ENCODE data around the gene INAVA.

DNA sequence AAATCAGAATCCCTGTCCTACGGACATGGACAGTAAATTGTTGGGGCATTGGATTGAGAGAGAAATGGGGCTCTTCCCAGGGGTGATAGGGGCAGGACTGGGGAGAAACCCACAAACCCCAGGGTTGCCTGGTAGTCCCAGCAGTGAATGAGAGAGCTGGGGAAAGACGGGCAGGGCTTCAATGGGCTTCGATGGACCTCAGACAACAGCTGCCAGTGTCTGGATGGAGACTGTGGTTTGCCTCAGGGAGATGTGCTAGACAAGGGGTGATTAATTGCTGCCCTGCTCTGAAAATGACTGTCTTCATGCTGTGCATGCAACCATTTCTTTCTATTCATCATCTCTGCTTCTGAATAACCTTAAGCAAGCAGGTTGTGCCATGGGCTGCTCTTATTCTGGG is 14.5 kb upstream of the INAVA start:
- TF ChIP-seq CTCF (IDR thresholded peaks at IDR 0.05): no peak
- no peak for TF ChIP-seq ZFX (IDR thresholded peaks at IDR 0.05; ENCODE audit: borderline replicate concordance)
